ENCODE results near the gene MMP17. TPM values are rescaled to one million over a fixed set of nuclear protein-coding genes. Genes with fewer than 3 reads are reported as not detected.

MMP17 gene
- total RNA-seq, 2 donors from 2014 or later, result 2.1 to 3.2 TPM

GRCh38 chr12:131785763-131786330, 42.3 kb upstream of the MMP17 start:
- no peak for DNase-seq (ENCODE audit: low spot score)
- H3K27ac ChIP-seq, result no peak overlapping the region
- H3K9me3 ChIP-seq, result no peaks in the 10 kb centered on the region
- peaks cover 67% of the 10 kb centered on the region for H3K36me3 ChIP-seq
- H3K27me3 ChIP-seq, result no peaks in the 10 kb centered on the region
- no peaks in the 10 kb centered on the region for H3K4me1 ChIP-seq
- no peak for TF ChIP-seq CTCF (IDR thresholded peaks at IDR 0.05)
- no peak overlapping the region for H3K4me3 ChIP-seq

GRCh38 chr12:131786331-131786730, 41.9 kb upstream of the MMP17 start:
- H3K27ac ChIP-seq, result no peak overlapping the region
- no peaks in the 10 kb centered on the region for H3K4me1 ChIP-seq
- no peaks in the 10 kb centered on the region for H3K27me3 ChIP-seq
- H3K9me3 ChIP-seq, result no peaks in the 10 kb centered on the region
- H3K4me3 ChIP-seq, result no peak overlapping the region
- H3K36me3 ChIP-seq, result peaks cover 65% of the 10 kb centered on the region
- DNase-seq (ENCODE audit: low spot score), result no peak
- TF ChIP-seq CTCF (IDR thresholded peaks at IDR 0.05), result no peak

- no peak overlapping the region for H3K27ac ChIP-seq
- H3K27me3 ChIP-seq, result no peaks in the 10 kb centered on the region
- DNase-seq (ENCODE audit: low spot score), result no peak
- no peaks in the 10 kb centered on the region for H3K4me1 ChIP-seq
- TF ChIP-seq CTCF (IDR thresholded peaks at IDR 0.05), result no peak
- H3K36me3 ChIP-seq, result peaks cover 61% of the 10 kb centered on the region
- H3K4me3 ChIP-seq, result no peak overlapping the region
- no peaks in the 10 kb centered on the region for H3K9me3 ChIP-seq
Measured at GRCh38 chr12:131787143-131787660, 41.0 kb upstream of the MMP17 start.

- Histone ChIP-seq H3K4me1 (no peaks in the 10 kb centered on the region), H3K27ac (no peak overlapping the region), H3K4me3 (no peak overlapping the region), H3K9me3 (no peaks in the 10 kb centered on the region), H3K36me3 (peaks cover 63% of the 10 kb centered on the region), H3K27me3 (no peaks in the 10 kb centered on the region)
- TF ChIP-seq CTCF (IDR thresholded peaks at IDR 0.05), result no peak
- DNase-seq (ENCODE audit: low spot score), result no peak
Measured at GRCh38 chr12:131788070-131788469, 40.1 kb upstream of the MMP17 start.

GRCh38 chr12:131789638-131790037, 38.6 kb upstream of the MMP17 start:
- Histone ChIP-seq H3K4me1 (no peaks in the 10 kb centered on the region), H3K4me3 (no peak overlapping the region), H3K27ac (no peak overlapping the region), H3K36me3 (peaks cover 70% of the 10 kb centered on the region), H3K9me3 (no peaks in the 10 kb centered on the region), H3K27me3 (no peaks in the 10 kb centered on the region)
- DNase-seq (ENCODE audit: low spot score), result no peak
- TF ChIP-seq CTCF (IDR thresholded peaks at IDR 0.05), result no peak

Measured in right atrium auricular region (tissue), 2 donors.